GM12878 (cell line): ENCODE measurements around the gene PIPOX. TPM values are rescaled to one million over a fixed set of nuclear protein-coding genes. Genes with fewer than 3 reads are reported as not detected.

Source experiments
- ATAC-seq: fragments of 200-7000 bp; cut with Tn5 transposase; 3 replicates; pipeline ENCODE4 v1.9.1; 2020; ENCODE audit warnings: mild to moderate bottlenecking, moderate library complexity
- BruUV-seq: library from RNA; stranded (reverse); fragments of 400-500 nt; replicated peaks from 2 replicates; lab custom pipeline; 2021; lab: Mats Ljungman, UMichigan
- CTCF ChIA-PET: fragments of 300-600 bp; sonication (Branson Sonifier 250); formaldehyde crosslinking; extraction: SDS; loops from one replicate; lab custom pipeline; 2021; ENCODE audit warnings: inconsistent platforms; lab: Yijun Ruan, JAX
- POLR2A ChIA-PET: fragments of 350-600 bp; formaldehyde crosslinking; extraction: SDS; loops from one replicate; lab custom pipeline; 2021; ENCODE audit warnings: inconsistent platforms; lab: Charles Lee
- RAD21 ChIA-PET: fragments of 300-600 bp; sonication (Branson Sonifier 250); formaldehyde crosslinking; loops from one replicate; lab custom pipeline; 2023; ENCODE audit warnings: antibody characterized with exemption; ENCODE audit not compliant: unreplicated experiment; lab: Charles Lee
- SMC1A ChIA-PET: fragments of 300-600 bp; sonication (Branson Sonifier 250); formaldehyde crosslinking; loops from one replicate; lab custom pipeline; 2023; ENCODE audit not compliant: unreplicated experiment, uncharacterized antibody; lab: Charles Lee
- DNase-seq: peaks from one replicate; pipeline ENCODE4 v3.0.0-alpha.2; 2011; ENCODE audit warnings: low read depth, low spot score
- FAIRE-seq: peaks from 3 replicates; lab custom pipeline; 2011; peaks lifted over from hg19 to GRCh38; lab: Jason Lieb, UNC
- H2AFZ ChIP-seq: 2 replicates; pipeline ENCODE4 v1.6.0; 2011; ENCODE audit warnings: low read depth, low read length, control low read depth; ENCODE audit not compliant: control insufficient read depth
- H3K27ac ChIP-seq: 2 replicates; pipeline ENCODE4 v1.5.1; 2011; ENCODE audit warnings: control low read depth; ENCODE audit not compliant: control insufficient read depth, insufficient read depth
- H3K27me3 ChIP-seq, 2 experiments: replicated peaks in 1 of 2; 2 replicates each; pipeline versions ENCODE4 v1.6.0 to v1.6.1; 2011; ENCODE audit warnings: low read length in 1 of 2; ENCODE audit not compliant: control insufficient read depth in 2 of 2, insufficient read depth in 2 of 2
- H3K36me3 ChIP-seq, 2 experiments: 2 replicates each; pipeline ENCODE4 v1.5.1; 2011; ENCODE audit warnings: low read length in 1 of 2; ENCODE audit not compliant: control insufficient read depth in 2 of 2, insufficient read depth in 2 of 2
- H3K4me1 ChIP-seq: 2 replicates; pipeline ENCODE4 v1.6.1; 2011; ENCODE audit warnings: mild to moderate bottlenecking, low read length, moderate library complexity, mixed read lengths; ENCODE audit not compliant: control insufficient read depth, insufficient read depth
- H3K4me2 ChIP-seq: 2 replicates; pipeline ENCODE4 v1.6.0; 2011; ENCODE audit warnings: control low read depth; ENCODE audit not compliant: control insufficient read depth, insufficient read depth
- H3K4me3 ChIP-seq: fragments of 200-600 bp; sonication (generic); 2 replicates; pipeline ENCODE4 v1.5.1; 2016
- H3K79me2 ChIP-seq: 2 replicates; pipeline ENCODE4 v1.6.0; 2011; ENCODE audit warnings: low read length; ENCODE audit not compliant: control insufficient read depth, insufficient read depth
- H3K9ac ChIP-seq: 2 replicates; pipeline ENCODE4 v1.8.0; 2011; ENCODE audit warnings: low read length, control low read depth, mixed read lengths; ENCODE audit not compliant: control insufficient read depth, insufficient read depth
- H3K9me3 ChIP-seq: replicated peaks from 3 replicates; pipeline ENCODE4 v1.5.1; 2011; ENCODE audit warnings: mild to moderate bottlenecking, low read length; ENCODE audit not compliant: control insufficient read depth, insufficient read depth
- H4K20me1 ChIP-seq: 2 replicates; pipeline ENCODE4 v1.6.0; 2011; ENCODE audit not compliant: control insufficient read depth, insufficient read depth
- BACH1 ChIP-seq: fragments of 450-650 bp; IDR thresholded peaks from 2 replicates; pipeline ENCODE4 v1.6.1; 2017; ENCODE audit warnings: mild to moderate bottlenecking, borderline replicate concordance
- BCL3 ChIP-seq: IDR thresholded peaks from 2 replicates; pipeline ENCODE4 v1.6.1; 2011; ENCODE audit warnings: borderline replicate concordance, low read depth, mild to moderate bottlenecking, moderate library complexity, low read length; ENCODE audit not compliant: insufficient read depth, poor library complexity, severe bottlenecking
- CBX3 ChIP-seq: fragments of 200-600 bp; sonication (generic); IDR thresholded peaks from 2 replicates; pipeline ENCODE4 v1.6.1; 2016; ENCODE audit warnings: low read depth, borderline replicate concordance
- CREM ChIP-seq: IDR thresholded peaks from 2 replicates; pipeline ENCODE4 v1.6.1; 2014; ENCODE audit warnings: antibody characterized with exemption, low read depth
- FOXM1 ChIP-seq: IDR thresholded peaks from 2 replicates; pipeline ENCODE4 v1.6.1; 2012; ENCODE audit warnings: low read depth, mild to moderate bottlenecking, inconsistent platforms, low read length, moderate library complexity
- HSF1 ChIP-seq: fragments of 150-350 bp; IDR thresholded peaks from 2 replicates; pipeline ENCODE4 v1.6.1; 2014; ENCODE audit warnings: mild to moderate bottlenecking, low read depth, low read length
- IRF5 ChIP-seq: fragments of 450-650 bp; IDR thresholded peaks from 2 replicates; pipeline ENCODE4 v1.6.1; 2017; ENCODE audit warnings: borderline replicate concordance
- NFIC ChIP-seq: IDR thresholded peaks from 2 replicates; pipeline ENCODE4 v1.6.1; 2012; ENCODE audit warnings: low read depth, mild to moderate bottlenecking, inconsistent platforms, low read length, moderate library complexity
- NR2C1 ChIP-seq: fragments of 450-650 bp; IDR thresholded peaks from 2 replicates; pipeline ENCODE4 v1.6.1; 2017; ENCODE audit warnings: antibody characterized with exemption, mild to moderate bottlenecking, moderate library complexity
- NR2C2 ChIP-seq: IDR thresholded peaks from 2 replicates; pipeline ENCODE4 v1.6.1; 2011; ENCODE audit warnings: borderline replicate concordance, low read depth; ENCODE audit not compliant: control insufficient read depth, insufficient read length
- PBX3 ChIP-seq: IDR thresholded peaks from 2 replicates; pipeline ENCODE4 v1.6.1; 2011; ENCODE audit warnings: mild to moderate bottlenecking, low read depth, low read length, moderate library complexity; ENCODE audit not compliant: insufficient replicate concordance
- PKNOX1 ChIP-seq: fragments of 450-650 bp; IDR thresholded peaks from 2 replicates; pipeline ENCODE4 v1.6.1; 2016; ENCODE audit warnings: mild to moderate bottlenecking
- PML ChIP-seq: IDR thresholded peaks from 2 replicates; pipeline ENCODE4 v1.6.1; 2012; ENCODE audit warnings: low read length, inconsistent platforms
- SMAD1 ChIP-seq: fragments of 450-650 bp; IDR thresholded peaks from 2 replicates; pipeline ENCODE4 v1.6.1; 2018; ENCODE audit warnings: mild to moderate bottlenecking, low read depth; ENCODE audit not compliant: partially characterized antibody
- SMC3 ChIP-seq: IDR thresholded peaks from 2 replicates; pipeline ENCODE4 v1.6.1; 2011; ENCODE audit warnings: low read length, improper control_type of control experiment, borderline replicate concordance
- TARDBP ChIP-seq: IDR thresholded peaks from 2 replicates; pipeline ENCODE4 v1.6.1; 2016; ENCODE audit warnings: borderline replicate concordance
- TCF7 ChIP-seq: IDR thresholded peaks from 2 replicates; pipeline ENCODE4 v1.6.1; 2014; ENCODE audit warnings: antibody characterized with exemption, borderline replicate concordance
- ZNF207 ChIP-seq: fragments of 450-650 bp; IDR thresholded peaks from 2 replicates; pipeline ENCODE4 v1.6.1; 2014; ENCODE audit warnings: antibody characterized with exemption, mild to moderate bottlenecking, borderline replicate concordance
- ZNF24 ChIP-seq: fragments of 450-650 bp; IDR thresholded peaks from 2 replicates; pipeline ENCODE4 v1.6.1; 2017; ENCODE audit warnings: antibody characterized with exemption, mild to moderate bottlenecking
- WGBS: methylation state at CpG from one replicate; pipeline ENCODE4 v1.1.6; 2016; ENCODE audit warnings: low lambda C conversion rate; ENCODE audit not compliant: insufficient replicate concordance, insufficient coverage; ENCODE audit errors: missing lambda C conversion rate; 5-methylcytosine and 5-hydroxymethylcytosine counted together
- in situ Hi-C: fragments of 300-500 bp; cut with MboI; formaldehyde crosslinking; loops from 9 replicates; pipeline ENCODE4 v1.14.3; 2018; ENCODE audit warnings: mixed read lengths
- intact Hi-C: fragments of 100-400 bp; cut with micrococcal nuclease; formaldehyde crosslinking; loops from one replicate; pipeline ENCODE4 v1.14.2; 2022; ENCODE audit not compliant: unreplicated experiment
- polyA plus RNA-seq, 11 experiments: library from polyadenylated mRNA; depleted of rRNA in 4 of 11; unstranded in 6 of 11; stranded (reverse) in 5 of 11; fragments of >200 nt; fragmentation: Nextera tagmentation in 4 of 11; fragmentation: Illumina TruSeq in 1 of 11; extraction: Ambion mirVana in 4 of 11; extraction: Trizol in 1 of 11; gene quantifications; 1 replicate in 1 of 11; 2 replicates in 10 of 11; pipeline versions ENCODE4 v1.2.1 to v1.2.3, GENCODE V29; 2011 to 2016; ENCODE audit warnings: inconsistent platforms in 2 of 11, missing spikeins in 2 of 11, low read depth in 1 of 11
- total RNA-seq, 4 experiments: library from RNA; depleted of rRNA in 3 of 4; stranded (reverse); fragments of >200 nt in 3 of 4; fragmentation: Illumina TruSeq in 1 of 4; extraction: Trizol in 1 of 4; gene quantifications; 2 replicates each; pipeline versions ENCODE4 v1.2.1 to v1.2.3, GENCODE V29; 2013 to 2021

The PIPOX gene
- total and polyA plus RNA-seq, 10 of the 15 experiments (the other 5 are each of a cell fraction or from before 2014, with no cell fraction given): 0.22 to 1.4 (median 0.56) TPM; not detected in 1

- H3K4me3 ChIP-seq: no peak overlapping the region
- H3K79me2 ChIP-seq: no peaks in the 10 kb centered on the region
- POLR2A ChIA-PET: interaction anchor here (0.6 to 0.7 kb wide), 2 partner anchors 39 to 168 kb away, joined by 3 read pairs; no protein-coding TSS in a partner anchor
- SMC1A ChIA-PET: interaction anchor here (1.1 to 1.6 kb wide), 2 partner anchors 20 to 93 kb away, joined by 3 to 4 read pairs; no protein-coding TSS in a partner anchor
- intact Hi-C loops (loop anchor here (10.0 kb wide), 1 partner anchor 84 kb away; no protein-coding TSS in a partner anchor), in situ Hi-C loops (no loop called here)
- DNase-seq (no peak), FAIRE-seq (no peak), ATAC-seq (no peak)
- H3K9ac ChIP-seq: no peak overlapping the region
- H4K20me1 ChIP-seq: no peaks in the 10 kb centered on the region
- H3K9me3 ChIP-seq: no peaks in the 10 kb centered on the region
- TF ChIP-seq ZNF24: no peak
- no peak for TF ChIP-seq PML
- no peak for TF ChIP-seq IRF5
- no peak for TF ChIP-seq TARDBP
- no peak for TF ChIP-seq ZNF207
- no peak for TF ChIP-seq CREM
- TF ChIP-seq TCF7: no peak
- TF ChIP-seq BACH1: no peak
- TF ChIP-seq PBX3: no peak
- no peak for TF ChIP-seq NR2C1
- no peak for TF ChIP-seq BCL3
- TF ChIP-seq HSF1: no peak
- TF ChIP-seq SMAD1: no peak
- no peak for TF ChIP-seq CBX3
- no peak for TF ChIP-seq PKNOX1
- TF ChIP-seq NFIC: no peak
- TF ChIP-seq SMC3: no peak
- no peak for TF ChIP-seq FOXM1
- no peak for TF ChIP-seq NR2C2
- RAD21 ChIA-PET: interaction anchor here (0.7 to 1.1 kb wide), 2 partner anchors 8 to 58 kb away, joined by 3 read pairs; no protein-coding TSS in a partner anchor
- H3K27ac ChIP-seq: no peak overlapping the region
- 48% methylated on average over 2 of the region's 2 CpGs for WGBS
- no peak overlapping the region for H3K4me2 ChIP-seq
- CTCF ChIA-PET: interaction anchor here (0.6 kb wide), 1 partner anchor 920 kb away, joined by 3 read pairs; no protein-coding TSS in a partner anchor
- BruUV-seq: no TSS peak
- no peaks in the 10 kb centered on the region; a peak in 1 of 4 replicates for H3K27me3 ChIP-seq
- no peaks in the 10 kb centered on the region for H3K36me3 ChIP-seq
- H3K4me1 ChIP-seq: no peaks in the 10 kb centered on the region
- H2AFZ ChIP-seq: no peak overlapping the region
Measured at GRCh38 chr17:29059281-29059680, 16.3 kb downstream of the PIPOX start.
